HG03135 (cell line): ENCODE results near the gene NSDHL.
"Not testable (repeated sequence)": the region's sequence is repeated elsewhere in the genome, so short reads cannot be mapped to it uniquely, and the experiment has no call there.

Experiments
- ATAC-seq: cut with Tn5 transposase; IDR thresholded peaks from one replicate; pipeline ENCODE4 v1.9.1; 2021; ENCODE audit warnings: mild to moderate bottlenecking, moderate library complexity; ENCODE audit not compliant: unreplicated experiment

NSDHL gene

GRCh38 chrX:152910018-152910417 lies 79.2 kb downstream of the NSDHL start:
- ATAC-seq: not testable (repeated sequence)

- no peak for ATAC-seq
Observed at GRCh38 chrX:152912106-152912505, 81.2 kb downstream of the NSDHL start.

GRCh38 chrX:152912641-152913040 lies 81.8 kb downstream of the NSDHL start:
- ATAC-seq: no peak

GRCh38 chrX:152913346-152913745 lies 82.5 kb downstream of the NSDHL start:
- ATAC-seq: no peak

GRCh38 chrX:152913910-152914309 lies 83.0 kb downstream of the NSDHL start:
- ATAC-seq: no peak

GRCh38 chrX:152915541-152916241 lies 84.8 kb downstream of the NSDHL start:
- peak; percentile 84 for ATAC-seq

GRCh38 chrX:152917656-152918579 lies 87.1 kb downstream of the NSDHL start:
- ATAC-seq: no peak

- ATAC-seq: no peak
Observed at GRCh38 chrX:152918707-152919106, 87.8 kb downstream of the NSDHL start.
